HepG2 (cell line): ENCODE results near the gene RAB9A.

Source experiments
- ASH2L ChIP-seq: fragments of 300-600, 200-600 bp; sonication (generic); IDR thresholded peaks from 2 replicates; pipeline ENCODE4 v1.7.0; 2017; ENCODE audit warnings: low read depth, mild to moderate bottlenecking, moderate library complexity, mixed read lengths, low read length; ENCODE audit not compliant: insufficient read length
- CHD2 ChIP-seq: IDR thresholded peaks from 2 replicates; pipeline ENCODE4 v1.6.1; 2011; ENCODE audit warnings: low read depth, low read length, improper control_type of control experiment
- CTCF ChIP-seq: sonication (generic); formaldehyde crosslinking; IDR thresholded peaks from 2 replicates; pipeline ENCODE4 v1.5.0; 2020; ENCODE audit warnings: mild to moderate bottlenecking, missing genetic modification reagents, moderate library complexity
- EZH2 ChIP-seq: conservative IDR thresholded peaks from 2 replicates; pipeline ENCODE4 v1.6.1; 2012; ENCODE audit warnings: mild to moderate bottlenecking, low read depth, low read length, moderate library complexity
- GABPB1 ChIP-seq: IDR thresholded peaks from 2 replicates; pipeline ENCODE4 v1.6.1; 2016; ENCODE audit warnings: mild to moderate bottlenecking, missing genetic modification reagents, moderate library complexity, missing compliant biosample characterization
- KLF9 ChIP-seq: IDR thresholded peaks from 2 replicates; pipeline ENCODE4 v1.6.1; 2016; ENCODE audit warnings: low read depth
- PBX3 ChIP-seq: sonication (generic); formaldehyde crosslinking; IDR thresholded peaks from 2 replicates; pipeline ENCODE4 v1.8.1; 2023; ENCODE audit warnings: missing genetic modification reagents, inconsistent platforms, borderline replicate concordance
- POLR2G ChIP-seq: fragments of 200-400 bp; formaldehyde crosslinking; IDR thresholded peaks from 2 replicates; pipeline ENCODE4 v1.6.1; 2018; ENCODE audit warnings: mild to moderate bottlenecking, low read depth, low read length, moderate library complexity
- PRDM10 ChIP-seq: sonication (generic); formaldehyde crosslinking; IDR thresholded peaks from 2 replicates; pipeline ENCODE4 v1.4.0; 2020; ENCODE audit warnings: low read depth, missing genetic modification reagents
- PTBP1 ChIP-seq: fragments of 200-400 bp; formaldehyde crosslinking; IDR thresholded peaks from 2 replicates; pipeline ENCODE4 v1.6.1; 2018; ENCODE audit warnings: low read length, low read depth; ENCODE audit not compliant: poor library complexity, severe bottlenecking
- RFX5 ChIP-seq: IDR thresholded peaks from 2 replicates; pipeline ENCODE4 v1.6.1; 2011; ENCODE audit warnings: low read depth, low read length, improper control_type of control experiment
- TFDP1 ChIP-seq: IDR thresholded peaks from 2 replicates; pipeline ENCODE4 v1.6.1; 2016; ENCODE audit warnings: missing compliant biosample characterization, missing genetic modification reagents, borderline replicate concordance
- ZNF788 ChIP-seq: sonication (generic); formaldehyde crosslinking; IDR thresholded peaks from 2 replicates; pipeline ENCODE4 v1.5.0; 2020; ENCODE audit warnings: mild to moderate bottlenecking, missing genetic modification reagents, borderline replicate concordance

- TF ChIP-seq TFDP1 (CRISPR knock-in tag) (no peak), ZNF788 (CRISPR knock-in tag) (no peak), RFX5 (no peak), GABPB1 (CRISPR knock-in tag) (no peak), CTCF (no peak), EZH2 (no peak), PTBP1 (no peak), POLR2G (no peak), ASH2L (no peak), PBX3 (CRISPR knock-in tag) (no peak), PRDM10 (CRISPR knock-in tag) (no peak), CHD2 (no peak), KLF9 (CRISPR knock-in tag) (no peak)
Measured at GRCh38 chrX:13673016-13673415, 15.9 kb upstream of the RAB9A start.
